ENCODE measurements around the gene MCF2L.

Gene MCF2L

GRCh38 chr13:112977525-112977924, 8.5 kb downstream of the MCF2L start:
- H3K9me3 ChIP-seq (ENCODE audit: severe bottlenecking) = no peaks in the 10 kb centered on the region
- no peaks in the 10 kb centered on the region for H3K27me3 ChIP-seq (ENCODE audit: insufficient read depth, low read depth, severe bottlenecking)
- DNase-seq = no peak
- H3K4me3 ChIP-seq (ENCODE audit: low read depth, low read length) = no peak overlapping the region
- H3K27ac ChIP-seq = no peak overlapping the region
- no peak for TF ChIP-seq CTCF (IDR thresholded peaks at IDR 0.05; ENCODE audit: low read depth, low read length)
- no peaks in the 10 kb centered on the region; the same call in 1 of the 2 replicates for H3K36me3 ChIP-seq

- Histone ChIP-seq H3K36me3 (no peaks in the 10 kb centered on the region; the same call in 1 of the 2 replicates), H3K9me3 (ENCODE audit: severe bottlenecking) (no peaks in the 10 kb centered on the region), H3K4me3 (ENCODE audit: low read depth, low read length) (no peak overlapping the region), H3K27me3 (ENCODE audit: insufficient read depth, low read depth, severe bottlenecking) (no peaks in the 10 kb centered on the region), H3K27ac (no peak overlapping the region)
- TF ChIP-seq CTCF (IDR thresholded peaks at IDR 0.05; ENCODE audit: low read depth, low read length) = no peak
- no peak for DNase-seq
Measured at GRCh38 chr13:112978561-112979405, 9.8 kb downstream of the MCF2L start.

DNA sequence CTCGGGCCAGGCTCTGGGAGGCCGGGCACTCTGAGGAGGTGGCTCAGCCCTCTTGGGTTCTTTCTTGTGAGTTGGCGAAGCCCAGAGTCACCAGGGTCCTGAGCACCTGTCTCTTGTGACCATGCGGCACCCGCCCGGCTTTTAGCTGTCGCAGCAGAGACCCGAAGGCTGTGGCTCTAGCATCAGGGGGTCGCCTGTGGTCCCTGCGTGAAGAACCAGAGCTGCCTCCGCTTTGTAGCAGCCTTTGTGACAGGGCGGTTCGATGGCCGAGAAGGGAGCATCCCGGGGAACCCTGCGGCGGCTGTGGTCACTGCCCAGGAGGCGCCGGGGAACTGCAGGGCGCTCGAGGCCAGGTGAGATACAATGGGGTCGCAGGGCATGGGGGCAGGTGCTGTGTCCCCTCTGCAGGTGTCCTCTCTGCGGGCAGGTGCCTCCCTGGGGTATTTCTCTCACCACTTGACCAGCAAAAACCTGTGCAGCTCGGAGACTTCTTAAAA, 10.4 kb downstream of the MCF2L start:
- DNase-seq = no peak
- Histone ChIP-seq H3K36me3 (no peaks in the 10 kb centered on the region; the same call in 1 of the 2 replicates), H3K9me3 (ENCODE audit: severe bottlenecking) (no peaks in the 10 kb centered on the region), H3K4me3 (ENCODE audit: low read depth, low read length) (no peak overlapping the region), H3K27ac (no peak overlapping the region), H3K27me3 (ENCODE audit: insufficient read depth, low read depth, severe bottlenecking) (no peaks in the 10 kb centered on the region)
- TF ChIP-seq CTCF (IDR thresholded peaks at IDR 0.05; ENCODE audit: low read depth, low read length) = no peak

DNA sequence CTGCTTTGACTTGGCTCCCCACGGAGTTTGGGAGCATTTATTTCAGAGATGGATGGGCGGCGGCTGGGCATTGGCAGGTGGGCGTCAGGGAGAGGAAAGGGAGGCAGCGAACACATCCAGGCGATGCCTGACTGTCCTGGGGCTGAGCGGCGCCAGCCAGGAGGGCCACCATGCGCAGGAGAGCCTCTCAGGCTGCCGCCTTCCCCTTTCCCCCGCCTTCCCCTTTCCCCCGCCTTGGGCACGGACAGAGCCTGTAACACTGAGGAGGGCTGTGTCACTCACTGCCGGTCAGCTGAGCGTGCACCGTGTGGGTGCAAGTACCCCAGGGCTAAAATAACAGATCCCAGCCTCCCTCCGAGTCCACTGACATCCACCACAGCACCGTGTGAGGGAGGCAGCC, 11.4 kb downstream of the MCF2L start:
- no peaks in the 10 kb centered on the region for H3K27me3 ChIP-seq (ENCODE audit: insufficient read depth, low read depth, severe bottlenecking)
- no peak for DNase-seq
- no peaks in the 10 kb centered on the region for H3K36me3 ChIP-seq
- H3K27ac ChIP-seq = no peak overlapping the region
- no peak for TF ChIP-seq CTCF (IDR thresholded peaks at IDR 0.05; ENCODE audit: low read depth, low read length)
- H3K9me3 ChIP-seq (ENCODE audit: severe bottlenecking) = no peaks in the 10 kb centered on the region
- H3K4me3 ChIP-seq (ENCODE audit: low read depth, low read length) = no peak overlapping the region

- no peaks in the 10 kb centered on the region for H3K27me3 ChIP-seq (ENCODE audit: insufficient read depth, low read depth, severe bottlenecking)
- no peak for DNase-seq
- TF ChIP-seq CTCF (IDR thresholded peaks at IDR 0.05; ENCODE audit: low read depth, low read length) = no peak
- H3K36me3 ChIP-seq = no peaks in the 10 kb centered on the region
- H3K9me3 ChIP-seq (ENCODE audit: severe bottlenecking) = no peaks in the 10 kb centered on the region
- no peak overlapping the region for H3K27ac ChIP-seq
- no peak overlapping the region for H3K4me3 ChIP-seq (ENCODE audit: low read depth, low read length)
Measured at GRCh38 chr13:112981451-112981850, 12.4 kb downstream of the MCF2L start.
